Left forelimb (tissue), 1 donor: ENCODE data around the gene COMT.

Experiments
- DNase-seq: peaks from one replicate; pipeline ENCODE4 v3.0.0-alpha.2; 2018; ENCODE audit warnings: low spot score

COMT gene

DNA sequence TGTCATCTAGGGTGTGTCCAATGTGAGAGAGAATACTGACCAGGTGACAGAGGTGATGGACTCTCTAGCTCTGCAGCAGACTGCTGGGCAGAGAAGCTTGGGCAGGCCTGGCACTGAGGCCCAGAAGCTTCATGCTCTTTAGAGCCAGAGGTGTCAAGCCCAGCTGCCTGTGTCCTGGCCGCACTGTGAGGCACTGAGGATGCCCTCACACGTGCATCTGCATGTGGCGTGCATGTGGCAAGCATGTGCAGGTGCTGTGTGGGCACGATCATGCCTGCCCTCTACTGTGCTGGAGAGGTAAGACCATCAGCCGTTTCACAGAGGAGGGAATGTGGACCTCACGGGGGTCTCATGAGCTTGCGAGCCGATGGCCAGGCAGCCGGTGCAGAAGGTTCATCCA, 15.9 kb downstream of the COMT start:
- no peak for DNase-seq

DNA sequence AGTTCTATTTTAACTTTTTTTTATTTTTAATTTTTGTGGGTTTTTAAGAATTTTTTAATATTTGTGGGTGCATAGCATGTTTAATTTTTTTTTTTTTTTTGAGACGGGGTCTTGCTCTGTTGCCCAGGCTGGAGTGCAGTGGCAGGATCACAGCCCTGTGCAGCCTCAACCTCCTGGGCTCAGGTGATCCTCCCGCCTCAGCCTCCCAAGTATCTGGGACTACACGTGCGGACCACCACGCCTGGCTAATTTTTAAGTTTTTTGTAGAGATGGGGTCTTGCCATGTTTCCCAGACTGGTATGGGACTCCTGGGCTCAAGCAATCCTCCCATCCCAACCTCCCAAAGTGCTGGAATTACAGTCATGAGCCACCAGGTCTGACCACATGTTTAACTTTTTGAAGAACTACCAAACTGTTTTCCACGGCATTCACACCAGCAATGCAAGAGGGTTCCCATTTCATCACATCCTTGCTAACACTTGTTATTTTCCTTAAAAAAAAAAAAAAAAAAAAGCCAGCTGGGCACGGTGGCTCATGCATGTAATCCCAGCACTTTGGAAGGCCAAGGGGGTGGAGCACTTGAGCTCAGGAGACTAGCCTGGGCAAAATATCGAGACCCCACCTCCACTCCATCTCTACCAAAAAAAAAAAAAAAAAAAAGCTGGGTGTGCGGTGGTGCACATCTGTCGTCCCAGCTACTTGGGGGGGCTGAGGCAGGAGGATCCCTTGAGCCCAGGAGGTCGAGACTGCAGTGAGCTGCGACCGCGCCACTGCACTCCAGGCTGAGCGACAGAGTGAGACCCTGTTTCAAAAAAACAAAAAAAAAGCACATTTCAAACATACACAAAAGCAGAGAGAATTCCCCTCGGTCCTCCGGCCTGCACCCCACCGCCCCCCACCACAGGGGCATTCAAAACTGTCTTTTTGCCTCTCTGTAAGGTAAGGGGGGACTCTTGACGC, 16.8 kb downstream of the COMT start:
- no peak for DNase-seq

DNA sequence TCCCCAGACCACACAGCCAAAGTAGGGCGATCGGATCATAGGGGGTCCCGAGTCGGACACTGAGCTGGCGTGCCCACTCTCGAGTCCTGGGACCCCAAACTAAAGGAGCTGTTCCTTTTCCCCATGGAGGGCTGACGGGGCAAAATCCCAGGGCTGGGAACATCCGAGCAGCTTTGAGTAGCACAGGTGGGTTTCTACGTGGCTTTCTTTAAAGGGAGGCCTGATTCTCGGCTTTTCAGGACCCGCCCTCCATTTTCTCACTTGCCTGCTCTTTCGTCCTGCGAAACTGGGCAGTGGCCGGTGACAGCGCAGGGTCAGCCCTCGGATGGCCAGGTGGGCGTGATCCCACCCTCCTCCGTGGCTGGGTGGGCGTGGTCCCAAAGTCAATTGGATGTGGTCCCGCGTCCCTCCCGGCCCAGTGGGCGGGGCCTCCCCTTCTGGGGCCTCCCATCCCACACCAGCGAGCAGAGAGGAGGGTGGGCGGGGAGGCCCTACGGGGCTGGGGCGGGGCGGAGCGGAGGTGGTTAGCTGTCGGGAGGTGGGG, 17.5 kb downstream of the COMT start:
- DNase-seq = peak; percentile 88

DNA sequence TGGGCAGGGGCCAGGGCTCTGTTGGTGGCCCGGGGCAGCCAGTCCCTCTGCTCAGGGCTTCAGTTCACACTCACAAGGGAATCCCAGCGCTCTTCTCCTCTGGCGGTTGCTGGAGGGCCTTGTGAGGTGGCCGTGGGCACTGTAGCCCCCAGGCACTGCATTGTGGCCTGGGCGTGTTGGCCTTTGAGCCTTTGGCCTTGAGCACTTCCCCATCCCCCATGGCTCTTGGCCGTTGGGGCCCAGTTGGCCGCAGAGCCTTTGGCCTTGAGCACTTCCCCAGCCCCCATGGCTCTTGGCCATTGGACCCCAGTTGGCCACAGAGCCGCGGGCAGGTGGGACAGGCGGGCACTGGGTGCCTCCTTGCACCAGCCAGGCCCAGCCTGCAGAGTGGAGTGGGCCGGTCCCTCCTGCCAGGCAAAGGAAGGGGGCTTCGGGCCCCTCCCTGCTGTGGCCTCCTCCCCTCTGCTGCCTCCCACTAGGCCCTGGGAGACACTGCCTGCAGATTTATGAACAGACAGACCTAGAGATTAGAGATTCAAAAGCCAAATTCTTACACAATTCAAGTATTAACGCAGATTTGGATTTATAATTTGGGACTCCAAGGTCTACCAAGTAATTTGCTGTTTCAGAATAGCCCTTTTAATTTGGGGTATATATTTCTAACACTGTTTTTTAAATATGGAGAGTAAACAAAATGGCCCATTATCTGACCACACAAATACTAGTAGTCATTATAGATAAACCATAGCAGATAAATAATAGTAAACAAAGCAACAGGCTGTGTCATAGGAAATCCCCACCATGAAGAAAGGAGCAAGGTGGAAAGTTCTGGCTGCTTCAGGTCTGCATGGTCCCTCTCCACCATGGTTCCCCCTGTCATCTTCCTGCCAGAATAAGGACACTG, 18.3 kb downstream of the COMT start:
- no peak for DNase-seq

DNA sequence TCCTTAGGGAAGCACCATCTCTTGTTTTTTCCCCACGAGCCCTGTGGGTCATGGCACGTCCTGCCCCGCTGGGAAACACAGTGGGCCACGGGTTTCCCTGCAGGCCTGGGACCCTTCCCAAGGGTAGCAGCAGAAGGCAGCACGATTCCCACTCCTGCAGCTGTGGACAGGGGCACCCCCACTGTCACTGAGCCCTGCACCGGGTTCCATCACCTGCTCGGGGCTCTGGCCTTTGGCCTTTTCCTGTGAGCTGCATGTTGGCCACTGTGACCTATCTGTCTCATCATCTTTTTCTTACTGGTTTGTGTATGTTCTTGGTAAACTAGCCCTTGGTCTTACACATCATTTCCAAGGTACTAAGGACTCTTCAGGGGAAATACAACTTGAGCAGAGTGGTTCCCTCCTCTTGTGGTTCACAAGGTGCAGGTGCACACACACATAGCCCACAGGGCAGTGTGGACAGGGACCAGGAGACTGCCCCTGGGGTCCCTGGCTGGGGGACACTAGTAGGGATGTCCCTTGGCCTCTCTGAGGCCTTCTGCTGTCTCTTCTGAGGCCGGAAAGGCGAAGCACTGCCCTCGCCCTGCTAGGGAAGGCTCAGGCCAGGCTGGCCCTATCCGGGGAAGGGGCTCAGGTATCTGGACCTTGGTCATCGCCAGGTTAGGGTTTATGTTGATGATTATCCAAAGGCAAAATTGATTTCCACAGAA, 19.1 kb downstream of the COMT start:
- DNase-seq = no peak

DNA sequence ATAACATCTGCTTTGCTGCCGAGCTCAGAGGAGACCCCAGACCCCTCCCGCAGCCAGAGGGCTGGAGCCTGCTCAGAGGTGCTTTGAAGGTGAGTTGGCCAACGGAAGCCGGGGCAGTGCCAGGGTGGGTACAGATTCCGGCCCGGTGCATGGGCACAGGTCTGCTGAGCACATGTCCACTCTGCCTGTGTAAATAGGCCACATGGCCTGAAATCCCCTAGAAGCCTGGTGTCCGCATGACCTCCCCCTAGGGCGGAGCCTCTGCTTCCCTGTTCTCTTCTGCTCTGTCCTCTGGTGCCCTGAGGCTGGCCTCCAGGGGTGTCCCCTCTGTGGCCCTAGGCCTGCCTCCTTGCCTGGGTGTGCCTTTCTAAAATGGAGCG, 19.6 kb downstream of the COMT start:
- no peak for DNase-seq

DNA sequence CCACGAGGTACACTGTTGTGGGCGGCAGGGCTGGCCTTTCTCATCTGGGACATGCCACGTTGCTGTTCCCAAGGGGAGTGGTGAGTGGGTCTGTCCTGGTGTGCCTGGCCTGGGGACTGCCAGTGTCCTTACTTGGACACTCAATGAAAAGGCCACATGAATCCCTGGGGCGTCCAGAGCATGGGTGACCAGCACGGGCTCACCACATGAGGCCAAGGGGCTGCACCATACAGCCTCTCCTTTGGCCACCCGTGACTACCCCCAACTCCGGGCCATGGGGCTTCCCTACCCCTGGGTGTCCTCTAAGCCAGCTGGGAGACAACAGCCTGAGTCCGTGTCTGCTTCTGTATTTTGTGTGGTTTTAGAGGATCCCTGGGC, 20.3 kb downstream of the COMT start:
- no peak for DNase-seq

DNA sequence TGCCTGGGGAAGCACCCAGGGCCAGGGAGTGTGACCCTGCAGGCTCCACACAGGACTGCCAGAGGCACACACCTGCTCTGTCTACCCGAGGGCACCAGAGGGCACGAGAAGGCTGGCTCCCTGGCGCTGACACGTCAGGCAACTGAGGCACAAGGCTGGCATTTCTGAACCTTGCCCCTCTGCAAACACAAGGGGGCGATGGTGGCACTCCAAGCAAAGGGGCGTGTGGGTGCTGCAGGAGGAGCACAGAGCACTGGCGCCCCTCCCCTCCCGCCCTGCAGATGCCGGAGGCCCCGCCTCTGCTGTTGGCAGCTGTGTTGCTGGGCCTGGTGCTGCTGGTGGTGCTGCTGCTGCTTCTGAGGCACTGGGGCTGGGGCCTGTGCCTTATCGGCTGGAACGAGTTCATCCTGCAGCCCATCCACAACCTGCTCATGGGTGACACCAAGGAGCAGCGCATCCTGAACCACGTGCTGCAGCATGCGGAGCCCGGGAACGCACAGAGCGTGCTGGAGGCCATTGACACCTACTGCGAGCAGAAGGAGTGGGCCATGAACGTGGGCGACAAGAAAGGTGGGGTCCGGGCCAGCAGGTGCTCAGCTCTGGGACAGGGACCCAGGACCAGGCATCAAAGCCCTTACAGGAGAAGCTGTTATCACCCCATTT, 20.8 kb downstream of the COMT start:
- no peak for DNase-seq

DNA sequence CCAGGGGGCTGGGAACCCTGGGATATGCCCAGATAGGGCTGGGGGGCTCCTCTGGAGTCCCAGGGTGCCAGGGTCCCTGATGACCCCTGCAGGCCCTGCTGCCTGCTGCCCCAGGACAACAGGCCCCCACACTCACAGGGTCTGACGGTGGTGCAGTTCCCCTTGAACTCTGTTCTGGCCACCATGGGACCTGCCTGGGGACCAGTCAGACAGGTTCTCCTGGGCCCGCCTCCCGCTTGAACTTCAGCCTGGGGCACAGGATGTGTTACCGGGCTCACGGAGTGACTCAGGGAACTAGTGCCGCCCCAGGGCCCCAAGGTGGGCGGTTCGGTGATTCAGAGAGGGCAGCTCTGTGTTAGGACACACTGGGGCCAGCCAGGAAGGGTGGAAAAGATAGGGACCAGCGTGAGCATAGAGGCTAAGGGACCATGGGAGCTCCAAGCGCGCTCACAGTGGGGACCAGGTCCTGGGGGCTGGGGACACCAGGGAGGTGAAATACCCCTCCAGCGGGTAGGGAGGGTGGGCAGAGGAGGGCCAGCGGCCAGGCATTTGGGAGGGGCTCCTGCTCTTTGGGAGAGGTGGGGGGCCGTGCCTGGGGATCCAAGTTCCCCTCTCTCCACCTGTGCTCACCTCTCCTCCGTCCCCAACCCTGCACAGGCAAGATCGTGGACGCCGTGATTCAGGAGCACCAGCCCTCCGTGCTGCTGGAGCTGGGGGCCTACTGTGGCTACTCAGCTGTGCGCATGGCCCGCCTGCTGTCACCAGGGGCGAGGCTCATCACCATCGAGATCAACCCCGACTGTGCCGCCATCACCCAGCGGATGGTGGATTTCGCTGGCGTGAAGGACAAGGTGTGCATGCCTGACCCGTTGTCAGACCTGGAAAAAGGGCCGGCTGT, 21.6 kb downstream of the COMT start:
- no peak for DNase-seq

DNA sequence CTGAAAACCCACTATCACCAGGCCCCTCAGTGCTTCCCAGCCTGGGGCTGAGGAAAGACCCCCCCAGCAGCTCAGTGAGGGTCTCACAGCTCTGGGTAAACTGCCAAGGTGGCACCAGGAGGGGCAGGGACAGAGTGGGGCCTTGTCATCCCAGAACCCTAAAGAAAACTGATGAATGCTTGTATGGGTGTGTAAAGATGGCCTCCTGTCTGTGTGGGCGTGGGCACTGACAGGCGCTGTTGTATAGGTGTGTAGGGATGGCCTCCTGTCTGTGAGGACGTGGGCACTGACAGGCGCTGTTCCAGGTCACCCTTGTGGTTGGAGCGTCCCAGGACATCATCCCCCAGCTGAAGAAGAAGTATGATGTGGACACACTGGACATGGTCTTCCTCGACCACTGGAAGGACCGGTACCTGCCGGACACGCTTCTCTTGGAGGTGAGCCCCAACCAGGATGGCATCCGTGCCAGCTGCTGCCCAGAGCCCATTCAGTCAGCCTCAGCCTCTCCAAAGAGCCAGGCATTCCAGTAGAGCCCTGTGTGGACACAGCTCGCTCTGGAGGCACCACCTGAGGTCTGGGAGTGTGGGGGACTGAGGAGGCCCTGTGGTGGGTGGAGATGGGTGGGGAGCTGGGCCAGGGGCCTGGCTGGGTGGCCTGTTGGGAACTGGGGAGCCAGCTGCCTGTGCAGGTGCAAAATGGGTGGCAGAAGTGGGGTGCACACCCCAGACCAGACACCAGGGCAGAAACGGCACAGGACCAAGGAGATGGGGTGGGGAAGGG, 22.5 kb downstream of the COMT start:
- DNase-seq = no peak

DNA sequence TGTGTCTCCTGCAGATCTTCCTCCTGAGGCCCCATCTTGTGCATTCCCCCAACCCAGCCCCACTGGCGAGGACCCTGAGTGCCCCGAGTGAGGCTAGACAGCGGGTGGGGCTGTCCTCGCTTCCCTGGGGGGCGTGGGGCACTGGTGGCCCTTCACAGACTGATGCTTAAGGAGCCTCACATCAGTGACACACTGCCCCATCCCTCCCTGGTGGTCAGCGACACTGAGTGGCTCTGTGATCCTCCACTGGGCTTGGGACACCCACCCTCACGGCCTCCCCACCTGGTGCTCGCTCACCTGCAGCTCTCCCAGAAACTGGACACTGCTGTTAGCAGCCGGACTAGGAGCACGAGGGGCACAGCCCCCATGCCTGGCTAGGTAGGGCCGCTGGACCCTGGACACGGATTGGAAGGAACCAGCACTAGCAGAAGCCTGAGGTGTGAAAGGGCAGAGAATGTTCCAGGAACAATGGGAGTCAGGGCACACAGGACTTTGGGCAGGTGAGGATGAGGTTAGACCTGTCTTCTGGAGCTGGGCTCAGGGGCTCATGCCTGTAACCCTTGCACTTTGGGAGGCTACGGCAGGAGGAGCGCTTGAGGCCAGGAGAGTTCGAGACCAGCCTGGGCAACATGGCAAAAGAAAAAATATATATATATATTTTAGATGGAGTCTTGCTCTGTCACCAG, 23.3 kb downstream of the COMT start:
- DNase-seq = no peak

DNA sequence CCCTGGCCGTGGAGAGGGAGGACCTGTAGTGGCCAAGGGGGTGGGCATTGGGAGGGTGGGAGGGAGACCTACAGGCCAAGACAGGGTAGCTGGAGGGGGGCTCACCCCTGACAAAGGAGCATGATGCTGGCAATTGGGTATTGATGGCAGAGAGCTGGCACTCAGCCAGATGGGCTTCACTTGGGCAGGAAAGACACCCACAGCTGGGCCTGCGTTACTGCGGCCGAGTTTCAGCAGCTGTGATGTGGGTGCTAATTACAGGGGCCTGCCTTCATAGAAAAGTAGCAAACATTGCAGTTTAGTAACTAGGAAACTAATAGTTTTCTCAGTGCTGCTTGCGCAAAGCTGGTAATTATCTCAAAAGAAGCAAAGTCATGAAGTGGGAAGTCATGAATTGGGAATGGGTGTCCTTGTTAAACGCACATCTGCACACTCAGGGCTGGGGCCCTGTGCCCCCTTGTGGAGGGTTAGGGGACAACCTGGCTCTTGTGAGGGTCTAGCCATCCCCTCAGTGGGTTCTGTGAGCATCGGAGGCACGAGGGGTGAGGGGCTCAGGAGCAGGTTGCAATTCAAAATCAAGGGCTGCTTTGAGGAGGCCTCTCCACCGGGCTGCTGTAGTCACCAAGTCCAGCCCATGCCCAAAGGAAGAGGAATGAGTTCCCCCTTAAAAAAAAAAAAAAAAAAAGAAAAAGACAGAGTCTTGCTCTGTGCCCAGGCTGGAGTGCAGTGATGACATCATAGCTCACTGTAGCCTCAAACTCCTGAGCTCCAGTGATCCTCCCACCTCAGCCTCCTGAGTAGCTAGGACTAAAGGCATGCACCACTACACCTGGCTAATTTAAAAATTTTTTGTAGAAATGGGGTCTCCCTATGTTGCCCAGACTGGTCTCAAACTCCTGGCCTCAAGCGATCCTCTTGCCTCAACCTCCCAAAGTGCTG, 24.5 kb downstream of the COMT start:
- no peak for DNase-seq

DNA sequence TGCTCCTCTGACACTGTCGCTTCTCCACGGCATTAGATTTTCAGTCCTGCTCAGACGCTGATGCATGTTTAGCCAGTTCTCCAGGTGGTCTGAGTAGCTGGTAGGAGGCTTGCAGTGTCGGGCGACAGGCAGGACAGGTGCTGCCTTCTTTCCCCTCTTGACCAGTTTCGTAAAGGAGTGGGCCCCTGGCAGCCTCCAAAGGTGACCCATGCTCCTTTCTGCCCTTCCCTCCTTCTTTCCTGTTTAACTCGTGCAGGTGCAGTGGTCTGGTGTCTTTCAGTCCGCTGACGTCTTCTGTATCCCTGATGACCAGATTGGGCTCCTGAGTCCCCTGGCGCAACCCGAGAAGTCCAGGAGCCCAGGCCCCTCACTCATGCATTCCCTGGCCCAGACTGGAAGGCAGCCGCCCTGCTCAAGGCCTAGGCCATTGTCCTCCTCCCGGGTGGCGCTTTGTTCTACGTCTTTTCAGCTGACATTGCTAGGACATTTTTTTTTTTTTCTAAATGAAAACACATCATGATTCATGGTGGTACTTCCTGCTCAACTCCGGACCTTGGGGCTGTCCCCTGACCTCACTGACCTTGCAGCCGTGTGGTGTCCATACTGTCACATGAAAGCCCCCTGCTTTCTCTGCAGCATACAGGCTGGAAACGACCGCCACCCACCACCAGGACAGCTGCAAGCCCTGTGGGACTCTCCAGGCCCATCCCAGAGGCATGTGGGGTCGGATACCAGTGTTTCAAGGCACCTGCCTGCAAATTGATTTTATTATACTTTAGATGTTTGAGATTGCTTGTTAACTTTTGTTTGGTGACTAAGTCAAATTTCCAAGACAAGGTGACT, 25.6 kb downstream of the COMT start:
- DNase-seq = no peak

DNA sequence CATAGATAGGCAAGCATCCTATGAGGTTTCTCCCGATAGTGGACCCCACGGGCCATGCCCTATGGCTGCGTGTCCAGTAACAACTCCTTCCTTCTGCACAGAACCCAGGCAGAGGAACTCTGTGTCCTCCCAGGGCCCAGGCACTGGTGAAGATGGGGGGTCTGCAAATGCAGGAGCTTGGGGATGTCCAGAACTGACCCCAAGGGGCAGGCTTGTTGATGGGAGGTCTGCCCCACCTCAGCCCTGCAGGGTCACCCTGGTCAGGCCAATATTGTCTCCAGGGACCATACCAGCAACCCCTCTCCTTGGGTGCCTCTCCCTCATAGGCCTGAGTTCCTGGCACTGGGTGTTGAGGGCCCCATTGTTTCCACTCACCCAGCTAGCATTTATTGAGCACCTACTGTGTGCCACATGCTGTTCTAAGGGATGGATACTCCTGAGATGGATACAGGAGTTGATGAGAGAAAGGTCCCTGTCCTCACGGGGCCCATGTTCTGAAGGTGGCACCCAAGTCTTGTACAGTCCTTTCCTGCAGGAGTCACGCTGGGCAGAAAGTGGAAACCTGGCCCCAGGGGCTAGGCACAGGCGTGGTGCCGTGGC, 26.4 kb downstream of the COMT start:
- no peak for DNase-seq

DNA sequence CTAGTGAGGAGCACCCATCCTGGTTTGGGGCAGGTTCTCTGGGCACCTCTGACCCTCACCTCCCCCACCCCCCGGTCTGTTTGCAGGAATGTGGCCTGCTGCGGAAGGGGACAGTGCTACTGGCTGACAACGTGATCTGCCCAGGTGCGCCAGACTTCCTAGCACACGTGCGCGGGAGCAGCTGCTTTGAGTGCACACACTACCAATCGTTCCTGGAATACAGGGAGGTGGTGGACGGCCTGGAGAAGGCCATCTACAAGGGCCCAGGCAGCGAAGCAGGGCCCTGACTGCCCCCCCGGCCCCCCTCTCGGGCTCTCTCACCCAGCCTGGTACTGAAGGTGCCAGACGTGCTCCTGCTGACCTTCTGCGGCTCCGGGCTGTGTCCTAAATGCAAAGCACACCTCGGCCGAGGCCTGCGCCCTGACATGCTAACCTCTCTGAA, 26.9 kb downstream of the COMT start:
- no peak for DNase-seq

DNA sequence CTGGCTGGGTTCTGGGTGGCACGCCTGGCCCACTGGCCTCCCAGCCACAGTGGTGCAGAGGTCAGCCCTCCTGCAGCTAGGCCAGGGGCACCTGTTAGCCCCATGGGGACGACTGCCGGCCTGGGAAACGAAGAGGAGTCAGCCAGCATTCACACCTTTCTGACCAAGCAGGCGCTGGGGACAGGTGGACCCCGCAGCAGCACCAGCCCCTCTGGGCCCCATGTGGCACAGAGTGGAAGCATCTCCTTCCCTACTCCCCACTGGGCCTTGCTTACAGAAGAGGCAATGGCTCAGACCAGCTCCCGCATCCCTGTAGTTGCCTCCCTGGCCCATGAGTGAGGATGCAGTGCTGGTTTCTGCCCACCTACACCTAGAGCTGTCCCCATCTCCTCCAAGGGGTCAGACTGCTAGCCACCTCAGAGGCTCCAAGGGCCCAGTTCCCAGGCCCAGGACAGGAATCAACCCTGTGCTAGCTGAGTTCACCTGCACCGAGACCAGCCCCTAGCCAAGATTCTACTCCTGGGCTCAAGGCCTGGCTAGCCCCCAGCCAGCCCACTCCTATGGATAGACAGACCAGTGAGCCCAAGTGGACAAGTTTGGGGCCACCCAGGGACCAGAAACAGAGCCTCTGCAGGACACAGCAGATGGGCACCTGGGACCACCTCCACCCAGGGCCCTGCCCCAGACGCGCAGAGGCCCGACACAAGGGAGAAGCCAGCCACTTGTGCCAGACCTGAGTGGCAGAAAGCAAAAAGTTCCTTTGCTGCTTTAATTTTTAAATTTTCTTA, 27.8 kb downstream of the COMT start:
- DNase-seq = no peak
